Colonic mucosa (tissue), 4 donors: Measurements from ENCODE around the gene MCF2L. TPM values are rescaled to one million over a fixed set of nuclear protein-coding genes. Genes with fewer than 3 reads are reported as not detected.

Experiments used
- DNase-seq: peaks from one replicate; pipeline ENCODE4 v3.0.0-alpha.2; 2020
- H3K27ac ChIP-seq: fragments of 200-600 bp; one replicate; pipeline ENCODE4 v1.8.0; 2021
- H3K27me3 ChIP-seq: fragments of 200-600 bp; one replicate; pipeline ENCODE4 v1.8.0; 2021
- H3K36me3 ChIP-seq: fragments of 200-600 bp; one replicate; pipeline ENCODE4 v1.8.0; 2021
- H3K4me1 ChIP-seq: fragments of 200-600 bp; one replicate; pipeline ENCODE4 v1.8.0; 2021; ENCODE audit warnings: mild to moderate bottlenecking
- H3K4me3 ChIP-seq: fragments of 200-600 bp; one replicate; pipeline ENCODE4 v1.8.0; 2021
- H3K9ac ChIP-seq, 2 donors: one replicate each; pipeline ENCODE4 v1.7.0; 2013; ENCODE audit warnings: control low read depth in 2 of 2, low read depth in 2 of 2, low read length in 2 of 2
- H3K9me3 ChIP-seq: fragments of 200-600 bp; one replicate; pipeline ENCODE4 v1.8.0; 2021
- intact Hi-C: fragments of 100-400 bp; cut with DNase I; formaldehyde crosslinking; loops from one replicate; pipeline ENCODE4 v1.14.1; 2022
- total RNA-seq, 2 donors: library from RNA; stranded (reverse); fragmentation: NEBNext Ultra II Directional in 1 of 2; extraction: Animal tissue kit (Norgen Biotek cat#: 25700) in 1 of 2; gene quantifications; one replicate each; pipeline ENCODE4 v1.2.1, GENCODE V29; 2021
- TF ChIP-seq, protein P1 (sequence below): fragments of 200-600 bp; IDR thresholded peaks from one replicate; pipeline ENCODE4 v1.8.0; 2022; ENCODE audit warnings: antibody characterized with exemption, mild to moderate bottlenecking
- donor health status: healthy.
- donor health status: DM: no; HTN: no; CAD: no.
- donor health status: DM: no; HTN: no; CAD: no.

The MCF2L gene
- total RNA-seq, 2 donors from 2014 or later, result 45.0 to 88.3 TPM

DNA sequence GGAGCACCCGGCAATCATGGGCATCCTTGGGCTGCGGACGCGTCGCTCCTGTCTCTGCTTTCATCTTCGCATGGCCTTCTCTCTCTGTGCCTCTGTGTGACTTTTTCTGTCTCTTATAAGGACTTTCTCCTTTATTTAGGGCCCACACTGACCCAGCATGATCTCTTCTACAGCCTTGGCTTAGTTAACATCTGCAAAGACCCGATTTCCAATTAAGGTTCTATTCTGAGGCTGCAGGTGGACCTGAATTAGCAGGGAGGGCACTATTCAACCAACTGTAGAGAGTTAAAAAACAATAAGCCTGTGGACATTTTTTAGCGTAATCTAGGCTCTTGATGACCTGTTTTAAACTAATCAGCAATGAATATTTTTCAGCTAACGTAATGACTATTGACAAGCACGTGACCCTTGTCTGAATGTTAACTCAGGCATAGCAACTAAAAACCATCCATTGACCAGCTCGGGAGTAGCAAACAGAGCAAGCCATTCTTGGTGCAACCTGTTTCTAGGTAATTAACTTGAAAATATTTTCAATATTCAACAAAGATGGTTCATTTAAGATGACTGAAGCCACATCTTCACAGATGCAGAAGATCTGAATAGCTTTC lies 168.8 kb downstream of the MCF2L start:
- Histone ChIP-seq H3K36me3 (no peaks in the 10 kb centered on the region), H3K27ac (no peak overlapping the region), H3K9ac (no peak overlapping the region), H3K27me3 (no peaks in the 10 kb centered on the region), H3K9me3 (no peaks in the 10 kb centered on the region), H3K4me1 (no peaks in the 10 kb centered on the region), H3K4me3 (no peak overlapping the region)
- TF ChIP-seq, protein P1, sequence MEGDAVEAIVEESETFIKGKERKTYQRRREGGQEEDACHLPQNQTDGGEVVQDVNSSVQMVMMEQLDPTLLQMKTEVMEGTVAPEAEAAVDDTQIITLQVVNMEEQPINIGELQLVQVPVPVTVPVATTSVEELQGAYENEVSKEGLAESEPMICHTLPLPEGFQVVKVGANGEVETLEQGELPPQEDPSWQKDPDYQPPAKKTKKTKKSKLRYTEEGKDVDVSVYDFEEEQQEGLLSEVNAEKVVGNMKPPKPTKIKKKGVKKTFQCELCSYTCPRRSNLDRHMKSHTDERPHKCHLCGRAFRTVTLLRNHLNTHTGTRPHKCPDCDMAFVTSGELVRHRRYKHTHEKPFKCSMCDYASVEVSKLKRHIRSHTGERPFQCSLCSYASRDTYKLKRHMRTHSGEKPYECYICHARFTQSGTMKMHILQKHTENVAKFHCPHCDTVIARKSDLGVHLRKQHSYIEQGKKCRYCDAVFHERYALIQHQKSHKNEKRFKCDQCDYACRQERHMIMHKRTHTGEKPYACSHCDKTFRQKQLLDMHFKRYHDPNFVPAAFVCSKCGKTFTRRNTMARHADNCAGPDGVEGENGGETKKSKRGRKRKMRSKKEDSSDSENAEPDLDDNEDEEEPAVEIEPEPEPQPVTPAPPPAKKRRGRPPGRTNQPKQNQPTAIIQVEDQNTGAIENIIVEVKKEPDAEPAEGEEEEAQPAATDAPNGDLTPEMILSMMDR, result no peak
- intact Hi-C loops, result no loop called here
- DNase-seq, result no peak

DNA sequence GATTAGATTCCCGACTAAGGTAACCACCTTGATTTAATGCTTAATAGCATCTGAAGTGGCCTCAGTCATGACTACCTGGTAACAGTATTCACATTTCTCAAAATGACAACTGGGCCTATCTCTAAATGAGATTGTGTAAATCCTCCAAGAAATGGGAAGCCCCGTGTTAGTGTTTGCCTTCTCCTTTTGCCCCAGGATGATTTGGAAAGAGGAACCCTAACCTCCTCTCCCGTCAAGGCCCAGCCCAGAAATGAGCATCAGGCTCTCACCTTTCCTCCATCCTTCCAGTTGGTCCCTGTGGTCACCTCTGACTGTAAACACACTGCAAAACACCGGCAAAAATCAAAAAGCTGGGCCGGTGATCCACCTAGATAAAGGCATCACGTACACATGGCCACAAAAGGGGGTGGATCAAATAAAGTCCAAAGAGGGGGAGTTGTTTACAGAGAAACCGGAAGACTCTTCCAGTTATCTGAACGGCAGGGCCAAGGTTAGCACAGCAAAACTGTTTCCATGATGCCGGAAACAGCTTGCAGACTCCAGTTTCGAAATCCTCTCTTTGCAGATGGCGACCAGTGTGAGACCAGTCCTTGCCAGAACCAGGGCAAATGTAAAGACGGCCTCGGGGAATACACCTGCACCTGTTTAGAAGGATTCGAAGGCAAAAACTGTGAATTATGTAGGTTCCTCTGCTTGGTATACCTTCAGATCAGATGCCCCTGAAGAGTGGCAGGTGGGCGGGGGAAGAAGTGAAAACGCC lies 170.0 kb downstream of the MCF2L start:
- Histone ChIP-seq H3K9me3 (no peaks in the 10 kb centered on the region), H3K27ac (no peak overlapping the region), H3K9ac (no peak overlapping the region), H3K27me3 (no peaks in the 10 kb centered on the region), H3K4me1 (no peaks in the 10 kb centered on the region), H3K4me3 (no peak overlapping the region), H3K36me3 (no peaks in the 10 kb centered on the region)
- TF ChIP-seq, protein P1, result no peak
- intact Hi-C loops, result no loop called here
- no peak for DNase-seq

DNA sequence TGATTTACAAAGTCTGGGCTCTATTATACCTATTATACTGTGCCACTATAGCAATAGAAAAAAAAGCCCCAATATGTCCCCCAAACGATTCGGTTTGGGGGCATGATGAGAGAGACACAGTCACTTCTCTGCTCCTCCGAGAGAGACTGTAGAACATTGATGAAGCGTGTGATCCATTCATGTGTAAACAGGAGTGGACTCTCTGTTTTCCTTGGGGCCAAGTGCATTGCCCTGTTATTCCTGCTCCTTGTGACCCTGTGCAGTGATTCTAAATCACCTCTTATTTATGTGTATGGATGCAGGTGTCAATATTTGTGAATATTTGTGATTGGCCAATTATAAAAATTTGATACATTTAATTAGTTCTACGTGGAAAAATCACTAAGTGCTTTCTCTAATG lies 170.6 kb downstream of the MCF2L start:
- DNase-seq, result no peak
- Histone ChIP-seq H3K4me1 (no peaks in the 10 kb centered on the region), H3K9ac (no peak overlapping the region), H3K27ac (no peak overlapping the region), H3K4me3 (no peak overlapping the region), H3K36me3 (no peaks in the 10 kb centered on the region), H3K9me3 (no peaks in the 10 kb centered on the region), H3K27me3 (no peaks in the 10 kb centered on the region)
- intact Hi-C loops, result no loop called here
- TF ChIP-seq, protein P1, result no peak

DNA sequence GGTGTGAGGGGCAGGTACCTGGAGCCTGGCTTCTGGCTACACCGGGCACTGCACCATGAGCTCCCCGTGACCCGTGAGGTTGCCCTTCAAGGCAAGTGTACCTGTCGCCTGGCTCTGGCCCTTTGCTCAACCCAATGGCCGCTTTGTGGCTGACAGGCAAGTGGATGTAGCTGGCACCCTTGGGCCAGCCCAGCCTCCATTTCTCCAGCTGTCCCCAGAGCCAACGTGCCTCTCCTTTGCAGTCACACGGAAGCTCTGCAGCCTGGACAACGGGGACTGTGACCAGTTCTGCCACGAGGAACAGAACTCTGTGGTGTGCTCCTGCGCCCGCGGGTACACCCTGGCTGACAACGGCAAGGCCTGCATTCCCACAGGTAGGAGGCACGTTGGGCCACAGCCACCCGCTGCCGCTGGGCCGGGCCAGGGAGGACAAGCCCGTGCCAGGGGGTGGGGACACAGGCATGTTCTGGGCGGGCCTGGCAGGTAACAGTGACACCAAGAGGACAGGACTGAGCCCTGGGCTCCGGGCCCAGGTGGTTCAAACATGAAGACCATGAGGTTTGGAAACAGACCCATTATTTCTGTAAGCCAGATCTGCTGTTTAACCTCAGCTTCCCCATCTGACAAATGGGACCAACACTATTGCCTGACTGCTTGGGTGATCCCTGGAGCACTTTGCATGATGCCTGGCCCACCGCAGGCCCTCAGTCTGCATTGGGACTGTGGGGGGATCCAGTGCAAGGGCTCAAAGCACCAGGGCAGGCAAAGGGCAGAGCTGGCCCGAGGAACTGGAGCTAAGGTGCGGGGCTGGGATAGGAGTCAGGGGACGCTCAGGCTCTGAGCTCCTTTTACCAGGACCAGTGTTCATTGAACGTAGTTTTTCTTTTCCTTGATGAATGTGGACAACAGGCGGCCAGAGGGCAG lies 171.9 kb downstream of the MCF2L start:
- H3K27me3 ChIP-seq, result no peaks in the 10 kb centered on the region
- no peak overlapping the region for H3K27ac ChIP-seq
- no peaks in the 10 kb centered on the region for H3K36me3 ChIP-seq
- TF ChIP-seq, protein P1, result no peak
- H3K9ac ChIP-seq, result no peak overlapping the region
- H3K4me3 ChIP-seq, result no peak overlapping the region
- intact Hi-C loops, result no loop called here
- no peak for DNase-seq
- H3K9me3 ChIP-seq, result no peaks in the 10 kb centered on the region
- H3K4me1 ChIP-seq, result no peaks in the 10 kb centered on the region

DNA sequence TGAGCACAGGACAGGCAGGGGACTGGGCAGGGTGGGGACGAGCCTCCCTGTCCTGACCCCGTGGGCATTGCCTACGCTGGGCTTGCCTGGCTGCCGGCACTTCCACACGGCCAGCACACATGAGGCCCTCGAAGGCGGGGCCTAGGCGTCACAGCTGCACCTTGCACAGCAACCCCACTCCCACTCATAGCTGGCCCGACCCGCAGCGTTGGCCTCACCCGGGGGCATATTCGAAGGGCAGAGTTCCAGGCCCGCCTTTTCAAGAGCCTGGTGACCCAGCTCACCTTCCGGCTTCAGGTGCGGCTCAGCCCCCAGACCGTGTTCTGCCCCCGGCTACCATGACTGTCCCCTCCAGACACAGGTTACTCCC lies 172.6 kb downstream of the MCF2L start:
- intact Hi-C loops, result no loop called here
- H3K36me3 ChIP-seq, result no peaks in the 10 kb centered on the region
- no peak overlapping the region for H3K4me3 ChIP-seq
- TF ChIP-seq, protein P1, result no peak
- H3K27ac ChIP-seq, result no peak overlapping the region
- DNase-seq, result no peak
- no peaks in the 10 kb centered on the region for H3K9me3 ChIP-seq
- no peaks in the 10 kb centered on the region for H3K27me3 ChIP-seq
- no peaks in the 10 kb centered on the region for H3K4me1 ChIP-seq
- no peak overlapping the region for H3K9ac ChIP-seq
